Progenitor cell of endocrine pancreas (in vitro differentiated cells): ENCODE results near the gene APBA3. TPM values are rescaled to one million over a fixed set of nuclear protein-coding genes. Genes with fewer than 3 reads are reported as not detected.

ENCODE experiments used
- DNase-seq: peaks from one replicate; pipeline ENCODE4 v3.0.0; 2021; ENCODE audit warnings: low spot score; ENCODE audit not compliant: unreplicated experiment
- H3K27ac Mint-ChIP-seq: 2 replicates; pipeline ENCODE4 v1.8.0; 2021; ENCODE audit warnings: mild to moderate bottlenecking, moderate library complexity, mixed read lengths
- H3K27me3 Mint-ChIP-seq: 2 replicates; pipeline ENCODE4 v1.8.0; 2021; ENCODE audit warnings: mixed read lengths
- H3K36me3 Mint-ChIP-seq: 2 replicates; pipeline ENCODE4 v1.8.0; 2022; ENCODE audit warnings: mixed read lengths; ENCODE audit not compliant: insufficient read depth
- H3K4me1 Mint-ChIP-seq: 2 replicates; pipeline ENCODE4 v1.8.0; 2021; ENCODE audit warnings: low read depth, mixed read lengths
- H3K4me3 Mint-ChIP-seq: 2 replicates; pipeline ENCODE4 v1.8.0; 2021; ENCODE audit warnings: low read depth, mild to moderate bottlenecking, moderate library complexity, mixed read lengths
- H3K9me3 Mint-ChIP-seq: 2 replicates; pipeline ENCODE4 v1.8.0; 2021; ENCODE audit warnings: low read depth, mixed read lengths
- CTCF ChIP-seq: fragments of 200-600 bp; sonication (generic); IDR thresholded peaks from one replicate; pipeline ENCODE4 v1.5.0; 2021; ENCODE audit warnings: antibody characterized with exemption, mild to moderate bottlenecking; ENCODE audit not compliant: unreplicated experiment
- total RNA-seq: library from RNA; stranded (reverse); gene quantifications from 2 replicates; pipeline ENCODE4 v1.2.1, GENCODE V29; 2021

APBA3 gene
- total RNA-seq, 1 donor from 2014 or later = 31.4 TPM

- Mint-ChIP-seq H3K36me3 (peaks cover 7% of the 10 kb centered on the region), H3K4me3 (no peak overlapping the region), H3K27ac (no peak overlapping the region), H3K9me3 (no peaks in the 10 kb centered on the region), H3K4me1 (no peaks in the 10 kb centered on the region), H3K27me3 (no peaks in the 10 kb centered on the region)
- no peak for TF ChIP-seq CTCF
- DNase-seq = no peak
Observed at GRCh38 chr19:3730457-3730958, 31.0 kb downstream of the APBA3 start.

GRCh38 chr19:3725640-3726310 lies 35.7 kb downstream of the APBA3 start:
- H3K27ac Mint-ChIP-seq = no peak overlapping the region
- no peak for DNase-seq

GRCh38 chr19:3725121-3725520 lies 36.4 kb downstream of the APBA3 start:
- no peak overlapping the region for H3K27ac Mint-ChIP-seq
- no peak for TF ChIP-seq CTCF

More at GRCh38 chr19:3725640-3726310, 35.7 kb downstream of the APBA3 start:
- no peak for TF ChIP-seq CTCF
- no peaks in the 10 kb centered on the region for H3K27me3 Mint-ChIP-seq
- no peaks in the 10 kb centered on the region for H3K9me3 Mint-ChIP-seq
- no peak overlapping the region for H3K4me3 Mint-ChIP-seq
- peaks cover 7% of the 10 kb centered on the region for H3K4me1 Mint-ChIP-seq
- no peaks in the 10 kb centered on the region for H3K36me3 Mint-ChIP-seq

GRCh38 chr19:3723883-3724282 lies 37.6 kb downstream of the APBA3 start:
- Mint-ChIP-seq H3K4me1 (peaks cover 7% of the 10 kb centered on the region), H3K27ac (no peak overlapping the region), H3K36me3 (no peaks in the 10 kb centered on the region), H3K9me3 (no peaks in the 10 kb centered on the region), H3K27me3 (no peaks in the 10 kb centered on the region), H3K4me3 (no peak overlapping the region)
- no peak for DNase-seq
- no peak for TF ChIP-seq CTCF

More at GRCh38 chr19:3725121-3725520, 36.4 kb downstream of the APBA3 start:
- Mint-ChIP-seq H3K4me1 (peaks cover 7% of the 10 kb centered on the region), H3K4me3 (no peak overlapping the region), H3K9me3 (no peaks in the 10 kb centered on the region), H3K36me3 (no peaks in the 10 kb centered on the region), H3K27me3 (no peaks in the 10 kb centered on the region)
- no peak for DNase-seq

GRCh38 chr19:3723110-3723488 lies 38.4 kb downstream of the APBA3 start:
- Mint-ChIP-seq H3K4me1 (peaks cover 7% of the 10 kb centered on the region), H3K9me3 (no peaks in the 10 kb centered on the region), H3K27ac (peak overlapping the region; percentile 71), H3K4me3 (peak overlapping the region; percentile 58), H3K36me3 (no peaks in the 10 kb centered on the region), H3K27me3 (no peaks in the 10 kb centered on the region)
- DNase-seq = no peak
- TF ChIP-seq CTCF = no peak
